ENCODE measurements around the gene MROH7. TPM values are rescaled to one million over a fixed set of nuclear protein-coding genes. Genes with fewer than 3 reads are reported as not detected.

Gene MROH7
- total RNA-seq, 1 donor from 2014 or later = 0.21 TPM

DNA sequence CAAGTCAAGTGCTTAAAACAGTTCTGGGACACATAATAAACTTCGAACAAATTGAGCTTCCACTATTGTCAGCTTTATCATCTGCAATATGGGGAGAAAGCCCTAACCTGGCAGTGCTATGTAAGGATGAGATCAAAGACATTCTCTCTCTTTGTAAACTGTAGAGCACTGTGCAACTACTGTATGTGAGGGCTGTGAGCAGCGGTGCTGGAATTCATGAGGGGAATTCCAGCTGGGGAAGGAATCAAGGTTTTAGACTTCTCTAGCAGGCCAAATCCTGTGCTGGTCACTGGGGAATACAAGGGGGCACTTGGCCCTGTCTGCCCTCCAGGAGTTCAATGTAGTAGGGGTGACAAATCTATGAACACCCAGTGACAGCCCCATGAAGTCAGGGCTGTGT, 27.6 kb upstream of the MROH7 start:
- Histone ChIP-seq H3K4me1 (peaks cover 13% of the 10 kb centered on the region), H3K9me3 (ENCODE audit: low read depth) (no peaks in the 10 kb centered on the region), H3K27ac (no peak overlapping the region), H3F3A (ENCODE audit: low read depth) (peaks cover 8% of the 10 kb centered on the region), H3K4me3 (no peak overlapping the region), H3K36me3 (no peaks in the 10 kb centered on the region), H3K9ac (no peak overlapping the region), H2AFZ (replicated peaks) (no peak overlapping the region), H3K79me2 (ENCODE audit: low read depth) (no peaks in the 10 kb centered on the region), H3K27me3 (no peaks in the 10 kb centered on the region), H4K20me1 (ENCODE audit: low read depth) (no peaks in the 10 kb centered on the region), H3K4me2 (no peak overlapping the region)
- no peak overlapping the region for H3K4me3 Mint-ChIP-seq
- H3K9me3 Mint-ChIP-seq = no peaks in the 10 kb centered on the region
- H3K4me1 Mint-ChIP-seq = peaks cover 30% of the 10 kb centered on the region
- TF ChIP-seq, protein P1, sequence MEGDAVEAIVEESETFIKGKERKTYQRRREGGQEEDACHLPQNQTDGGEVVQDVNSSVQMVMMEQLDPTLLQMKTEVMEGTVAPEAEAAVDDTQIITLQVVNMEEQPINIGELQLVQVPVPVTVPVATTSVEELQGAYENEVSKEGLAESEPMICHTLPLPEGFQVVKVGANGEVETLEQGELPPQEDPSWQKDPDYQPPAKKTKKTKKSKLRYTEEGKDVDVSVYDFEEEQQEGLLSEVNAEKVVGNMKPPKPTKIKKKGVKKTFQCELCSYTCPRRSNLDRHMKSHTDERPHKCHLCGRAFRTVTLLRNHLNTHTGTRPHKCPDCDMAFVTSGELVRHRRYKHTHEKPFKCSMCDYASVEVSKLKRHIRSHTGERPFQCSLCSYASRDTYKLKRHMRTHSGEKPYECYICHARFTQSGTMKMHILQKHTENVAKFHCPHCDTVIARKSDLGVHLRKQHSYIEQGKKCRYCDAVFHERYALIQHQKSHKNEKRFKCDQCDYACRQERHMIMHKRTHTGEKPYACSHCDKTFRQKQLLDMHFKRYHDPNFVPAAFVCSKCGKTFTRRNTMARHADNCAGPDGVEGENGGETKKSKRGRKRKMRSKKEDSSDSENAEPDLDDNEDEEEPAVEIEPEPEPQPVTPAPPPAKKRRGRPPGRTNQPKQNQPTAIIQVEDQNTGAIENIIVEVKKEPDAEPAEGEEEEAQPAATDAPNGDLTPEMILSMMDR (IDR thresholded peaks at IDR 0.05) = no peak
- no peak for TF ChIP-seq EZH2 (IDR thresholded peaks at IDR 0.05)
- no peak for TF ChIP-seq EZH2phosphoT487 (IDR thresholded peaks at IDR 0.05)
- peaks cover 6% of the 10 kb centered on the region for H3K27me3 Mint-ChIP-seq (ENCODE audit: insufficient read depth, low read depth)
- no peaks in the 10 kb centered on the region for H3K36me3 Mint-ChIP-seq
- H3K27ac Mint-ChIP-seq = no peak overlapping the region
- no peak for DNase-seq (ENCODE audit: low spot score)

DNA sequence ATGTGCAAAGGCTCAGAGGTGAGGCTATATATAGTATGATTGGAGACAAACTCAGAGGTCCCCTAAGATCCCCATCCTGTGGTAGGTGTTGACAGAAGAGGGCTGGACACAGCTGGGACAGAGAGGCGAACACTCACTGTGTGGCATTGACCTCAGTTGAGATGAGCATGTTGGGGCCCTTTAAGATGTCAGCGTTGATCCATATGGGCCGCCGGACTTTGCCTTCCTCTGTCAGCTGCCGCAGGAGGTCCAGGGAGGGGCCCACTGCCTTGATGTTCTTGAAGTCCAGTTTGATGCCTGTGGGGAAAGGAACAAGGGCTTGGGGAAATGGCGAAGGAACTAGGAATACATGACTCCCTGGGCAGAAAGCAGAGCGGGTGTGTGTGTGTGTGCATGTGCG, 27.0 kb upstream of the MROH7 start:
- no peak overlapping the region for H3K27ac Mint-ChIP-seq
- H3K4me1 Mint-ChIP-seq = peaks cover 29% of the 10 kb centered on the region
- H4K20me1 ChIP-seq (ENCODE audit: low read depth) = no peaks in the 10 kb centered on the region
- H3K4me2 ChIP-seq = no peak overlapping the region
- TF ChIP-seq EZH2 (IDR thresholded peaks at IDR 0.05) (no peak), EZH2phosphoT487 (IDR thresholded peaks at IDR 0.05) (no peak)
- TF ChIP-seq, protein P1 (IDR thresholded peaks at IDR 0.05) = no peak
- peaks cover 5% of the 10 kb centered on the region for H3K27me3 Mint-ChIP-seq (ENCODE audit: insufficient read depth, low read depth)
- H3F3A ChIP-seq (ENCODE audit: low read depth) = peaks cover 8% of the 10 kb centered on the region
- no peaks in the 10 kb centered on the region for H3K79me2 ChIP-seq (ENCODE audit: low read depth)
- H3K27ac ChIP-seq = no peak overlapping the region
- H3K4me1 ChIP-seq = peaks cover 13% of the 10 kb centered on the region
- no peaks in the 10 kb centered on the region for H3K27me3 ChIP-seq
- no peaks in the 10 kb centered on the region for H3K9me3 ChIP-seq (ENCODE audit: low read depth)
- no peak overlapping the region for H3K9ac ChIP-seq
- H3K9me3 Mint-ChIP-seq = no peaks in the 10 kb centered on the region
- H2AFZ ChIP-seq (replicated peaks) = no peak overlapping the region
- H3K4me3 Mint-ChIP-seq = no peak overlapping the region
- no peak overlapping the region for H3K4me3 ChIP-seq
- no peaks in the 10 kb centered on the region for H3K36me3 Mint-ChIP-seq
- no peaks in the 10 kb centered on the region for H3K36me3 ChIP-seq
- no peak for DNase-seq (ENCODE audit: low spot score)

DNA sequence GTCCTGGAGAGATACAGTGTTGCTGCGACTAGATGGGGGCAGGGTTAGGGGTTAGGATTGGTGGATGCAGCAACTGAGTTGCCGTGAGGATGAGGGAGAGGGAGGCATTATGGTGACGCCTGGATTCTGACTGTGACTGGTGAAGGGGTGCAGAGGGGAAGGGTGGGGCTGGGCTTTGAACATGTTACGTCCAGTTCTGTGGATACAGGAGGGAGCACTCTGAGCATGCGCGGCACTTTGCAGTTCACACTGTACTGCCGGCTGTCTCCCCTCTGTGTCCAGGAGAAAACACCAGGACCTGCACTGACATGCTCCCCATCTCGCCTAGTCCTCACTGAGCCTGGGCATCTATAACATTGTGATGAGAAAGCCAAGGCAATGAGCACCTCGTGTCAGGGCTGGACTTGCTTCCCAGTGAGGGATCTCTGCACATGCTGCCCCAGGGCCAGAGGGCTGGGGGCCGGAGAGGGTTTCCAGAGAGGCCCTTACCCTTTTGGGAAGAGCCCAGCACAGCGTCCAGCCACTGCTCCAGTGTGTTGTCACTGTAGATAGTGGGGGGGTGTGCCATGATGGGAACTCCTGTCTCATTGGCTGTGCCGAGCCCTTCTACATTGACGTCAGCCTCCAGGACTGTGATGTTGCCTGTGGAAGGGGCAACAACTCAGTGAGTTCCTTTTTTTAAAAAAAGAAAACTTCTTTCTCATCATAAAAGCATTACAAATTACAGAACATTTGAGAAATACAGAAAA, 25.9 kb upstream of the MROH7 start:
- Histone ChIP-seq H3K4me1 (peaks cover 16% of the 10 kb centered on the region), H3K36me3 (no peaks in the 10 kb centered on the region), H3F3A (ENCODE audit: low read depth) (peaks cover 5% of the 10 kb centered on the region), H3K9ac (no peak overlapping the region), H2AFZ (replicated peaks) (no peak overlapping the region), H3K4me3 (no peak overlapping the region), H4K20me1 (ENCODE audit: low read depth) (no peaks in the 10 kb centered on the region), H3K79me2 (ENCODE audit: low read depth) (no peaks in the 10 kb centered on the region), H3K27me3 (no peaks in the 10 kb centered on the region), H3K9me3 (ENCODE audit: low read depth) (no peaks in the 10 kb centered on the region), H3K4me2 (no peak overlapping the region), H3K27ac (no peak overlapping the region)
- Mint-ChIP-seq H3K27me3 (ENCODE audit: insufficient read depth, low read depth) (peaks cover 1% of the 10 kb centered on the region), H3K27ac (no peak overlapping the region), H3K4me1 (peaks cover 26% of the 10 kb centered on the region), H3K36me3 (no peaks in the 10 kb centered on the region), H3K4me3 (no peak overlapping the region), H3K9me3 (no peaks in the 10 kb centered on the region)
- TF ChIP-seq EZH2phosphoT487 (IDR thresholded peaks at IDR 0.05) (no peak), EZH2 (IDR thresholded peaks at IDR 0.05) (no peak)
- TF ChIP-seq, protein P1 (IDR thresholded peaks at IDR 0.05) = no peak
- DNase-seq (ENCODE audit: low spot score) = no peak

Data from neural progenitor cell (in vitro differentiated cells).